HG02870 (cell line): ENCODE measurements around the gene RTCA.
A peak's percentile ranks its signal among the peaks of the same experiment; 100 is the strongest.
"Not testable (repeated sequence)": the region's sequence is repeated elsewhere in the genome, so short reads cannot be mapped to it uniquely, and the experiment has no call there.

Experiments used
- ATAC-seq: cut with Tn5 transposase; IDR thresholded peaks from one replicate; pipeline ENCODE4 v1.9.1; 2021; ENCODE audit warnings: mild to moderate bottlenecking, moderate library complexity; ENCODE audit not compliant: unreplicated experiment

RTCA gene

GRCh38 chr1:100305954-100306353 lies 39.9 kb downstream of the RTCA start:
- no peak for ATAC-seq

DNA sequence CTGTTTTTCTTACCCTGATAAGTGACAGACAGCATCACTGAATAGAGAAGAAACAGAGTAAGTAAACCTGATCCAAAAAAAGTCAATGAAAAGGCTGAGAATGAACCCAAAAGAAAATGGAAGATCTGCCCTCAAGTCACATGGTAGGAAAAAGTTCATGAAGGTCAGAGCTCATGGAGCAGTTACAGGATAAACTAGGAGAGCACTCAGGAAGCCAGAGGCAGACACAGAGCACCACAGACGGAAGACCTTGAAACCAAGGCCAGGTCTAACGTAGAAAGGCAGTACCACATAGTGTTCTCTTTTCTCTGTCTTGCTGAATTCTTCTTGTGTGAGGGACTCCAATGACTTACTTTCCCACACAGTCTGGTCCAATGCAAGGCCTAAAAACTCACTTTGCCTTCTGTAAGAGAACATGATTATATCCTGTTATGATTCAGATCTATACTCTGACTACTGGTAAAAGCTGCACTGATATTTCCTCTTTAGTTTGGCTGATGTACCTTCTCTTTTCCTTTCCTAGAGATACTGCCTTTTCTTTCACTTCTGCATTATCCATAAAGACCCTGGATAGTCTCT lies 40.8 kb downstream of the RTCA start:
- peak; percentile 41 for ATAC-seq

DNA sequence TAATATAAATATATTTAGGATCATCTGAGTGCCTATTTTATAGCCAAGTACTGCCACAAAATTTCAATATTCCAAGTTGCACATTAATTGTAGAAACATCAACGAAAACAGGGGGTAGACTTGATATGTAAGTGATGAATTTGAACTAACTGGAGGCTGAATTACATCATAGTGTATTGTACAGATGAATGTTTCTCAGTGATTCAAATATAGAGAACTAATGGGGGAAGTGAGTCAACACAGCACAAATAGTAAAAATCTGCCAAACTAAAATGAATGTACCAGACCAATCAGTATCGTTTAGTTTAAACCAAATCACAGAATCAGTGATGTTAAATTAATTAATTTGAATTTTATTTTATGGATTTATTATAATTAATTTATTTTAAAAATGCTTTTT lies 42.8 kb downstream of the RTCA start:
- peak; percentile 85 for ATAC-seq

DNA sequence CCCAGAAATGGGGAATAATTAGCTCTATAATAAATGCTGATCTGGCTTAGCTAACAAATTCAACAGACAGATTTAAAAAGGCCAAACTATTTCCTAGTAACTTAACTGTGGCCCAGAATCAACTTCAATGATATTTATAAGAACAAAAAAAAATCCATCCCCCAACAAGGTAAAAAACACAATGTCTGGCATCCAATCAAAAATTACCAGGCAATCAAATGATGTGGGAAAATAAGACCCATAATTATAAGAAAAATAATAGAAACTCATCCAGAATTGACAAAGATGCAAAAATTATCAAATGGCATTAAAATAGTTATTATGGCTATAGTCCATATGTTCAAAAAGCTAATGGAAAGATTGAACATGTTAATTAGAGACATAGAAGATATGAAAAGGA lies 43.8 kb downstream of the RTCA start:
- ATAC-seq: no peak

- ATAC-seq: no peak
Measured at GRCh38 chr1:100313382-100313781, 47.4 kb downstream of the RTCA start.

- ATAC-seq: no peak
Measured at GRCh38 chr1:100316622-100317021, 50.6 kb downstream of the RTCA start.

- ATAC-seq: no peak
Measured at GRCh38 chr1:100320311-100321099, 54.5 kb downstream of the RTCA start.

- no peak for ATAC-seq
Measured at GRCh38 chr1:100321100-100321493, 55.1 kb downstream of the RTCA start.

DNA sequence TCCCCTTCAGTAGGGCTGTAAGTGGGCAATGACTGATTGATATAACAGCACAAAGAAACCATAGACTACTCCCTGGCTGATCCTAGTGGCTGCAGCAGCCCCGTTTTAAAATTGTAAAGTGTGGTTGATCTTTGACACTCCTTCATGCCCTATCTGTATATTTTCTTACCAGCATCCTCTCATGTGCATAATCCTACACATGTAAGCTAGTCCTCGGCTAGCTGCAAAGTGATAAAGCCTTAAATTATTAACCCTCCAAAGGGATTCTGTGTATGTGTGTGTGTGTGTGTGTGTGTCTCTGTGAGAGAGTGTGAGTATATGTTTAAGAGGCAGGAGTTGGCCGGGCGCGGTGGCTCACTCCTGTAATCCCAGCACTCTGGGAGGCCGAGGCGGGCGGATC lies 55.5 kb downstream of the RTCA start:
- ATAC-seq: no peak

DNA sequence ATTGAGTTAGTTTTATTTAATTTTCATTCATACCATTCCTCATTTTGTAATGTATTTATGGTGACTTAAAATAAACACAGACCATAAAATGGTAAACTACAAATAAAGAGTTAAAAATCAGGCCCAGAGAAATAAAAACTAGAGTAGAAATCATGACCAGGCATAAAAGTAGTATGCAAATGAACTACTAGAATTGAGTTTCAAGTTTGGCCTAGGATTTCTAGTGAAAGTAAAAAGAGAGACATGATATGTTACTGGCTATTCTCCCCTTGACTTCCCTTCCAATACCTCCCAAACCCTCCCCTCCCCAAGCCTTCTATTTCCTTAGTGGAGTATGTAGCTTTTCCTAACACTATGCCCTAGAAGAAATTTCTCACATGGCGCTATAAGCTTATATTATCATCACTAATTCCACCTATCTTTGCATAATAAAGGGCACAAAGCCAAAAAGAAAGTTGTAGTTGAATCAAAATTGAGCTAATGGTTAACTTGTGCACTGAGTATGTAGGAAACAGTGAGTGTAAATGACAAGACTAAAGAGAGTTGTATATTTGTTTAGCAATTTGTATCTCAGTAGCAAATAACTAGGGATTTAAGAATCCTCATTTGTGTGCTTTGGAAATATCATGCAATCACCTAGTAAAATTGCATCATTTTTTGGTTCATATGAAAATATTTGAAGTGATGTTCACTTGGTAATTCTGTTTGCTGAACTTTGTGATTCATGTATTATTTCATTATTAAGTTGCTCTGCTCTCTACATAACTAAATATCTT lies 56.6 kb downstream of the RTCA start:
- peak; percentile 54 for ATAC-seq

DNA sequence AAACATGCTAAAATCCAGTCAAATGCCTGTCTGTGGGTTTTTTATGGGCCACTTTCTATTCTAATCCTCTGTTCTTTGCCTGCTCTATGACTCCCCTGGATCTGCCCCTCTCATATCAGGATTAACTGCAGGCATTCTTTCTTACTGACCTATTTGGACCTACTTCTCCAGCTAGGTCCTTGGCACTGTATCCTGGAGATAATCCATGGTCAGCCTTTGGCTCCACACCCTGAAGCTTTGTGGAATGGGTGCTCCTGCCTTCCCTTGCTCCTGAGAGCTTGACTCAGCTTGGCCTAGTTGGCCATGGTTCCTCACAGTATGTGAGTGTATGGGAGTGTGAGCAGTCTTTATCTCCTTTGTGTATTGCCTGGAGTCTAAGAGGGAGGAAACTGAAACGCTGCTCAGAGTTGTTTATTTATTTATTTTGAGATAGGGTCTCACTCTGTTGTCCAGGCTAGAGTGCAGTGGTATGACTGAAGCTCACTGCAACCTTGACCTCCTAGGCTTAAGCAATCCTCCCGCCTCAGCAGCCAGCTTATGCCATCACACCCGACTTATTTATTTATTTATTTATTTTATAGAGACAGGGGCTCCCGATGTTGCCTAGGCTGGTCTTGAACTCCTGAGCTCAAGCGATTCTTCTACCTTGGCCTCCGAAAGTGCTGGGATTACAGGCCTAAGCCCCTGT lies 57.5 kb downstream of the RTCA start:
- no peak for ATAC-seq

- no peak for ATAC-seq
Measured at GRCh38 chr1:100325415-100326324, 59.7 kb downstream of the RTCA start.

DNA sequence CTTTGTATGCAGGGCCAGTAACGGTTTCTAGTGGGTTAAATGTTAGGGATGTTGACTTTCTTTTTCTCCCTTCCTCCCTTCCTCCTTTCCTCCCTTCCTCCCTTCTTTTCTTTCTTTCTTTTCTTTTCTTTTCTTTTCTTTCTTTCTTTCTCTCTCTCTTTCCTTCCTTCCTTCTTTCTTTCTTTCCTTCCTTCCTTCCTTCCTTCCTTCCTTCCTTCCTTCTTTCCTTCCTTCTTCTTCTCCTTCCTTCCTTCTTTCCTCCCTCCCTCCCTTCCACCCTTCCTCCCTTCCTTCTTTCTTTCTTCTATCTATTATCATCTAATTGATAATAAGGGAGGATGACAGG lies 60.3 kb downstream of the RTCA start:
- ATAC-seq: not testable (repeated sequence)

- ATAC-seq: no peak
Measured at GRCh38 chr1:100328133-100328532, 62.1 kb downstream of the RTCA start.

- ATAC-seq: not testable (repeated sequence)
Measured at GRCh38 chr1:100331146-100331545, 65.1 kb downstream of the RTCA start.

DNA sequence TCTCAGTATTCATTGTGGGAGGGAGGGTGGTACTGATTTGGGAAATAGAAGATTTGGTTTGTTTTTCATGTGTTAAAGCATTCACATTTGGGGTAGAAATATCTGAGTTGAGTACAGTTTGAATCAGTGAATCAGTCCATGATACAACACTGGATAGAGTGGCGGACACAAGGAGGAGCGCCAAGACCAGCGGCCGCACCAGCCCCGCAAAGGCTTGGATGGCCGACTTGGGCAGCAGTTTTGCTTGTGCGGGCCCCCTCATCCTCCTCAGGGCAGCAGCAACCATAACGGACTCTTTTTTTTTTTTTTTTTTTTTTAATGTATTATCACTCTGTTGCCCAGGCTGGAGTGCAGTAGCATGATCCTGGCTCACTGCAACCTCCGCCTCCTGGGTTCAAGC lies 66.3 kb downstream of the RTCA start:
- no peak for ATAC-seq

DNA sequence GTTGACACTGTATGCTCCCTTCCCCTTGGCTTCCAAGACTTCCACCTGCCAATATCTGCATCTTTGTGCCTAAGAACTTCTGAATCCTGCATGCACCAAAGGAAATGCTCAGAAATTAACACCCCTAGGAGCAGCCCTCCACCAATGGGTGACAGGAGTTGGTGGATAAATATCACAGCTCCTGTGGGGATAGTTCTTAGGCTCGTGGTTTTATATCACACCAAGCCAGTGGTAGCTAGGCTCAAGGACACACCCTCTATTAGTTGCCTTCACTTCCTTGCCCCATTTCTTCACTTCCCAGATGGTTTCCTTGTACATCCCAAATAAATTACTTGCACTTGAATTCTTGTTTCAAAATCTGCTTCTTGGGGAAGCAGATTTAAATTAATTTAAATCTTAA lies 69.4 kb downstream of the RTCA start:
- ATAC-seq: no peak

DNA sequence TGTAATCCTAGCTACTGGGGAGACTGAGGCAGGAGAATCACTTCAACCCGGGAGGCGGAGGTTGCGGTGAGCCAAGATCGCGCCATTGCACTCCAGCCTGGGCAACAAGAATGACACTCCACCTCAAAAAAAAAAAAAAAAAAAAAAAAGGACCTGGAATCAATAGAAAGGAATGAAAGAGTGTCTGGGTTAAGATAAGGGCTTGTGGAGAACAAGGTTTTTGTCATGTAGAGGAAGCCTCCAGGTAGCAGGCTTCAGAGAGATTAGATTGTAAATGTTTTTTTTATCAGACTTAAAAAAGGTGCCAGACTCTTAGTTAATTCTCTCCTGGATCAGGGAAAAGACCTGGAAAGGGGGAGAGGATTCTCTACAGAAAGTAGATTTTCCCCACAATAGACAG lies 71.9 kb downstream of the RTCA start:
- ATAC-seq: not testable (repeated sequence)

DNA sequence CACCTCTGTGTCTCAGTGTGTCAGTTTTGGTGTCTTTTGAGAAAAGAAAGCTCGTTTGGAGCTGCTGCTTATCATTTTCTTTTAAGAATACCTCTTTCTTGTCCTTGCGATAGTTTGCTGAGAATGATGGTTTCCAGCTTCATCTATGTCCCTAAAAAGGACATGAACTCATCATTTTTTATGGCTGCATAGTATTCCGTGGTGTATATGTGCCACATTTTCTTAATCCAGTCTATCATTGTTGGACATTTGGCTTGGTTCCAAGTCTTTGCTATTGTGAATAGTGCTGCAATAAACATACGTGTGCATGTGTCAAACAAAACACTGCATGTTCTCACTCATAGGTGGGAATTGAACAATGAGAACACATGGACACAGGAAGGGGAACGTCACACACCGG lies 73.7 kb downstream of the RTCA start:
- not testable (repeated sequence) for ATAC-seq

DNA sequence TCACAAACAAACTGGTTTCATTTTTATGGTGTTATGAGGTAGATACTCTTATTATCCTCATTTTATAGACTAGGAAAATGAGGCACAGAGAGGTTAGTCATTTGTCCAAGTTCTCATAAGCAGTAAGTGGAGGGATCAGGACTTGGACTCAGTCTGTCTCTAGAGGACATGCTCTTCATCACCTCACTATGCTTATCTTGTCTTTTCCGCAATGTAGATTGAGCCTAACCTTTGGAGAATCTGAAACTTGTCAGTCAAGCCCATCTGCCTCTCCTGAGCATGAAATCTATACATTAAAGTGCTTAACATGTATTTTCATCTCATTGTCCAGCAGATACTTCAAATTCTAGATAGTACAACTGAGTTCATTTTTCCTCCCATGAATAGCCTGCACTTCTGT lies 74.5 kb downstream of the RTCA start:
- no peak for ATAC-seq
